ENCODE measurements around the gene WSCD1. TPM values are rescaled to one million over a fixed set of nuclear protein-coding genes. Genes with fewer than 3 reads are reported as not detected.

Gene WSCD1
- total RNA-seq, 6 experiments from 2014 or later: 1.3 to 4.6 (median 1.6) TPM

- no peak for DNase-seq
- intact Hi-C loops (cut with DNase I): no loop called here
- Histone ChIP-seq H3K4me1 (no peaks in the 10 kb centered on the region), H3K4me3 (no peak overlapping the region), H3K27me3 (no peaks in the 10 kb centered on the region), H3K27ac (no peak overlapping the region), H3K9me3 (no peaks in the 10 kb centered on the region), H3K36me3 (no peaks in the 10 kb centered on the region)
- ATAC-seq: no peak
- 88% methylated on average over 1 of the region's 4 CpGs for WGBS (ENCODE audit: insufficient coverage, low coverage, low lambda C conversion rate, missing lambda C conversion rate)
- TF ChIP-seq POLR2A (IDR thresholded peaks at IDR 0.05): no peak
- TF ChIP-seq, protein P1, sequence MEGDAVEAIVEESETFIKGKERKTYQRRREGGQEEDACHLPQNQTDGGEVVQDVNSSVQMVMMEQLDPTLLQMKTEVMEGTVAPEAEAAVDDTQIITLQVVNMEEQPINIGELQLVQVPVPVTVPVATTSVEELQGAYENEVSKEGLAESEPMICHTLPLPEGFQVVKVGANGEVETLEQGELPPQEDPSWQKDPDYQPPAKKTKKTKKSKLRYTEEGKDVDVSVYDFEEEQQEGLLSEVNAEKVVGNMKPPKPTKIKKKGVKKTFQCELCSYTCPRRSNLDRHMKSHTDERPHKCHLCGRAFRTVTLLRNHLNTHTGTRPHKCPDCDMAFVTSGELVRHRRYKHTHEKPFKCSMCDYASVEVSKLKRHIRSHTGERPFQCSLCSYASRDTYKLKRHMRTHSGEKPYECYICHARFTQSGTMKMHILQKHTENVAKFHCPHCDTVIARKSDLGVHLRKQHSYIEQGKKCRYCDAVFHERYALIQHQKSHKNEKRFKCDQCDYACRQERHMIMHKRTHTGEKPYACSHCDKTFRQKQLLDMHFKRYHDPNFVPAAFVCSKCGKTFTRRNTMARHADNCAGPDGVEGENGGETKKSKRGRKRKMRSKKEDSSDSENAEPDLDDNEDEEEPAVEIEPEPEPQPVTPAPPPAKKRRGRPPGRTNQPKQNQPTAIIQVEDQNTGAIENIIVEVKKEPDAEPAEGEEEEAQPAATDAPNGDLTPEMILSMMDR (IDR thresholded peaks at IDR 0.05): no peak
Measured at GRCh38 chr17:6110088-6110487, 39.9 kb downstream of the WSCD1 start.

DNA sequence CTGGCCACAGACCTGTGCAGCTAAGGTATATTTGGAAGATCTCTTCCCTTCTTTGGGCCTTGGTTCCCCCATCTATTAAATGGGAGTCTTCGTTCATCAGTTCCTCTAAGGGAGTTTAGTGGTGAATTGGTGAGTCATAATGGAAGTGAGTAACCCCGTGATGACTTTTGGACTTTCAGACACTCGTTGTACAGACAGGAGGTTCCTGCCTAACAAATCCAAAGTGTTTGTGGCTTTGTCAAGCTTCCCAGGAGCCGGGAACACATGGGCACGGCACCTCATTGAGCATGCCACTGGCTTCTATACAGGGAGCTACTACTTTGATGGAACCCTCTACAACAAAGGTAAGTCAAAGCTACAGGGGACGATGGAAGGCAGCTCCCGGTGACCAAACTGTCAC lies 40.4 kb downstream of the WSCD1 start:
- intact Hi-C loops (cut with DNase I): no loop called here
- DNase-seq (no peak), ATAC-seq (no peak)
- Histone ChIP-seq H3K4me3 (no peak overlapping the region), H3K27me3 (no peaks in the 10 kb centered on the region), H3K27ac (no peak overlapping the region), H3K36me3 (no peaks in the 10 kb centered on the region), H3K4me1 (no peaks in the 10 kb centered on the region), H3K9me3 (no peaks in the 10 kb centered on the region)
- TF ChIP-seq, protein P1 (IDR thresholded peaks at IDR 0.05): no peak
- TF ChIP-seq POLR2A (IDR thresholded peaks at IDR 0.05): no peak
- WGBS (ENCODE audit: insufficient coverage, low coverage, low lambda C conversion rate, missing lambda C conversion rate): 76% methylated on average over 3 of the region's 7 CpGs

DNA sequence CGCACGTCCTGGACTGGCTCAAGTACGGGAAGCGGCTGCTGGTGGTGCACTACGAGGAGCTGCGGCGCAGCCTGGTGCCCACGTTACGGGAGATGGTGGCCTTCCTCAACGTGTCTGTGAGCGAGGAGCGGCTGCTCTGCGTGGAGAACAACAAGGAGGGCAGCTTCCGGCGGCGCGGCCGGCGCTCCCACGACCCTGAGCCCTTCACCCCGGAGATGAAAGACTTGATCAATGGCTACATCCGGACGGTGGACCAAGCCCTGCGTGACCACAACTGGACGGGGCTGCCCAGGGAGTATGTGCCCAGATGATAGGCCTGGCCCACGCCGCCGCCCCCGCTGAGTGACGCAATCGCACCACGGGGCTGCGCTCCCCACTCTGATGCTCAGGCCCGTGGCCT lies 50.2 kb downstream of the WSCD1 start:
- no peaks in the 10 kb centered on the region for H3K27me3 ChIP-seq
- H3K4me1 ChIP-seq: no peaks in the 10 kb centered on the region
- no peak overlapping the region for H3K4me3 ChIP-seq
- no peak for DNase-seq
- H3K27ac ChIP-seq: no peak overlapping the region
- H3K9me3 ChIP-seq: no peaks in the 10 kb centered on the region
- H3K36me3 ChIP-seq: no peaks in the 10 kb centered on the region
- ATAC-seq: no peak
- intact Hi-C loops (cut with DNase I): no loop called here
- TF ChIP-seq POLR2A (IDR thresholded peaks at IDR 0.05): no peak
- TF ChIP-seq, protein P1 (IDR thresholded peaks at IDR 0.05): no peak
- 93% methylated on average over 16 of the region's 34 CpGs for WGBS (ENCODE audit: insufficient coverage, low coverage, low lambda C conversion rate, missing lambda C conversion rate)

GRCh38 chr17:6124856-6125255 lies 54.7 kb downstream of the WSCD1 start:
- Histone ChIP-seq H3K4me1 (no peaks in the 10 kb centered on the region), H3K27me3 (no peaks in the 10 kb centered on the region), H3K27ac (no peak overlapping the region), H3K36me3 (no peaks in the 10 kb centered on the region), H3K9me3 (no peaks in the 10 kb centered on the region), H3K4me3 (no peak overlapping the region)
- DNase-seq (no peak), ATAC-seq (no peak)
- TF ChIP-seq, protein P1 (IDR thresholded peaks at IDR 0.05): no peak
- TF ChIP-seq POLR2A (IDR thresholded peaks at IDR 0.05): no peak
- intact Hi-C loops (cut with DNase I): no loop called here

DNA sequence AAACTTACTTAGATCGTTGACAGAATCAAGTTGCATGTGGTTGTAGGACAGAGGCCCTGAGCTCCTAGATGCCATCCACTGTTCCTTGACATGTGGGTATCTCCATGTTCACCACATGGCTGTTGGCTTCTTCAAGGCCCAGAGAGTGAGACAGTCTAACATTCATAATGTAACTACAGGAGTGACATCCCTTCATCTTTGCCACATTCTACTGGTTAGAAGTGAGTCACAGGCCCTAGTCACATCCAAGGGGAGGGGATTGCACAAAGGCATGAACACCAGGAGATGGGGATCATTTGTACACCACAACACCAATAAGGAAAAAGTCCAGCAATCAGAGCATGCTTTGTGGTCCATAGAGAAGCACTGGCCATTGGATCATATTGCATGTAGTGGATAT lies 56.6 kb downstream of the WSCD1 start:
- Histone ChIP-seq H3K27ac (no peak overlapping the region), H3K4me3 (no peak overlapping the region), H3K36me3 (no peaks in the 10 kb centered on the region), H3K4me1 (no peaks in the 10 kb centered on the region), H3K9me3 (no peaks in the 10 kb centered on the region), H3K27me3 (no peaks in the 10 kb centered on the region)
- TF ChIP-seq, protein P1 (IDR thresholded peaks at IDR 0.05): no peak
- no peak for TF ChIP-seq POLR2A (IDR thresholded peaks at IDR 0.05)
- intact Hi-C loops (cut with DNase I): no loop called here
- 71% methylated on average over 1 of the region's 1 CpG for WGBS (ENCODE audit: insufficient coverage, low coverage, low lambda C conversion rate, missing lambda C conversion rate)
- DNase-seq (no peak), ATAC-seq (no peak)
